HG02623 (cell line): ENCODE measurements around the gene B9D1.
A peak's percentile ranks its signal among the peaks of the same experiment; 100 is the strongest.

Experiments
- ATAC-seq: cut with Tn5 transposase; IDR thresholded peaks from one replicate; pipeline ENCODE4 v1.9.1; 2021; ENCODE audit warnings: moderate library complexity; ENCODE audit not compliant: unreplicated experiment

Gene B9D1

GRCh38 chr17:19388791-19389785, 26.6 kb upstream of the B9D1 start:
- ATAC-seq = no peak

- ATAC-seq = no peak
These were observed 25.5 kb upstream of the B9D1 start for GRCh38 chr17:19387921-19388521.

DNA sequence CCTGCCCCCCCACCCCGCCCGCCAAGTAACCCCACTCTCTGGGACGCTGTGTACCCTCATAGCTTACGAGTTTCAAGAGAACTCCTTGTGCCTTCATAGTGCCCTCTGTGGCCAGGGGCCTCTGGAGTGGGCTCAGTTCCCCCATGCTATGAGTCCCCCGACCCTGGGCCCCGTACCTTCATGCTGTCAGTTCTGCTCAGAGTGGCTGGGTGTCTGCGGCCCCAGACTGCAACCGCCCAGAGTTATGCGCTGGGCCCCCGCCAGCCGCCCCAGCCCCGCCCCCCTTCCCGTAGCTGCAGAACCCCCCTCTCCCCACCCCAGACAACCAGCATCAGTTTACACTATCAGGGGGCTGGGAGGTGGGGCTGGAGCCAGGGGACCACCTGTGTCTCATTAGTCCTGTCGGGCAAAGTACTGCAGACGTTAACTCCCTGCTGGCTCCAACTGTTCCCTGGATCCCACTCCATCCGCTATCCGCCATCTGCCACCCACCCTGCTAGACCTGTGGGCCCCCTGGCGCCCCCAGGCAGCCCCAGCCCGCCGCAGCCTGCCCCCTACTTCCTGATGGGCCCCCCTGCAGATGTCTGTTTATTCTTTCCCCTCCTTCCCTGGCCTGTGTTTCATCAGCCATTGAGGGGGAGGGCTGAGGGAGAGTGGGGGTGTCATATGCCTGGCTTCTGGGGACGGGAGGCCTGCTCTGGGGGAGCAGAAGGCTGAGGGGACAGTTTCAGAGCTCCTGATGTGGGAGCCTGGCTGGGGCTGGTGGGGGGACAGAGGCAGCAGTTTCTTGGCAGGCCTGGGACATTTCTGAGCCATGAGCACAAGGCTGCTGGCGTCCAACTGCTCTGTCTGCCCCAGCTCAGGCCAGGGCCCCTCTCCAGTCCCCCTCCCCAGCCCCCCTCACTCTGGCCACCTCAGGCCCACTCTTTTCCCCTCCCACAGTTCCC, 24.7 kb upstream of the B9D1 start, which contains the start of gene MFAP4:
Gene MFAP4 (minus strand): TSS at position 217 of the 947 bp plus-strand sequence. CDS start 35 bp downstream, at position 182.
- ATAC-seq = no peak

DNA sequence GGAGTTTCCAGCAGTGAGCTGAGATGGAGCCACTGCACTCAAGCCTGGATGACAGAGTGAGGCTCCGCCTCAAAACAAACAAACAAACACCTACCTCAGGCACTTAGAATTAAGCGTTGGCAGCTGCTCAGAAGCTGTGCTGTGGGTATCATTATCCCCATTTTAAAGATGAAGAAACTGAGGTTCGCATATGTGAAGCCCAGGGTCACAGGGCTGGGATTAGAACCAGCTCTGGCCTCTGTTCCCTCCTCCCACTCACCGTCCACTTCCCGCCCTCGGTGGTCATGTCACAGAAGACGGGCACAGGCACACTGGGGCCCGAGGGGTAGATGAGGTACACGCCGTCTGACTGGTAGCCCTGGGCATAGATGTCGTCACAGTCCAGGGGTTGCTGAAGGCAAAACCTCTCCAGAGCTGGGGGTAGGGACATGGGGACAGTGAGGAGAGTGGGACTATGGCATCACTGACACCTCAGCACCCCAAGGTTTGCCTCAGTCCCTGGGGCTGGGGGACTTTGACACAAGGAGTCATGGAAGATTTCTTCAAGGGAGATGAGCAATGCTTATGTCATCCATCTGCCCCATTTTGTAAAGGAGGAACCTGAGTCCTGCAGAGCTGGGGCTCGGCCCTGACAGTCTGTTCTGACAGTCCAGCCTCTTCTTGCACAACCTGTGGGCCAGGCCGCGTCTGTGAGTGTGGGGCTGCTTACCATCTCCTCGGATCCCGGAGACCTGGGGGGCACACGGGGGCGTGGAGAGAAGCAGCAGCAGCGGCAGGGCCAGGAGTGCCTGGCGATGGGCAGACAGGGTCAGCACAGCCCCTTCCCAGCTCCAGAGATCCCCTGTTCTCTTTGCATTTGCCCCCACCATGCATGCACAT, 23.8 kb upstream of the B9D1 start:
- no peak for ATAC-seq

DNA sequence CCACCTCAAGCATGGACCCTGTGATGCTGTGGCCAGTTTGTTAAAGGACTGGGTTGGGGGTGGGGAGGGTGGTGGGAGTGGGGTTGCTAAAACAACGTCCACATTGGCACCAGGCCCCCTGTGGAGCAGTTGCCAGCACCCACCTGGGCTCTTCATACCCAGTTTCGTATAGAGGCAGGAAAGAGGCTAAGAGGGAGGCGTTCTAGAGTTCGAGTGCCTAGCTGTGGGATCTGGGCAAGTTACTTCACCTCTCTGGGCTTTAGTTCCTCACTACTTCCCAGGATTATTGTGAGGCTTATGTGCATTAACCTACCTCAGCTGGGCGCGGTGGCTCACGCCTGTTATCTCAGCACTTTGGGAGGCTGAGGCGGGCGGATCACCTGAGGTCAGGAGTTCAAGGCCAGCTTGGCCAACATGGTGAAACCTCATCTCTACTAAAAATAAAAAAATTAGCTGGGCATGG, 23.0 kb upstream of the B9D1 start:
- no peak for ATAC-seq

- no peak for ATAC-seq
These were observed 22.3 kb upstream of the B9D1 start for GRCh38 chr17:19384723-19385391.

- no peak for ATAC-seq
These were observed 21.4 kb upstream of the B9D1 start for GRCh38 chr17:19383681-19384470.

DNA sequence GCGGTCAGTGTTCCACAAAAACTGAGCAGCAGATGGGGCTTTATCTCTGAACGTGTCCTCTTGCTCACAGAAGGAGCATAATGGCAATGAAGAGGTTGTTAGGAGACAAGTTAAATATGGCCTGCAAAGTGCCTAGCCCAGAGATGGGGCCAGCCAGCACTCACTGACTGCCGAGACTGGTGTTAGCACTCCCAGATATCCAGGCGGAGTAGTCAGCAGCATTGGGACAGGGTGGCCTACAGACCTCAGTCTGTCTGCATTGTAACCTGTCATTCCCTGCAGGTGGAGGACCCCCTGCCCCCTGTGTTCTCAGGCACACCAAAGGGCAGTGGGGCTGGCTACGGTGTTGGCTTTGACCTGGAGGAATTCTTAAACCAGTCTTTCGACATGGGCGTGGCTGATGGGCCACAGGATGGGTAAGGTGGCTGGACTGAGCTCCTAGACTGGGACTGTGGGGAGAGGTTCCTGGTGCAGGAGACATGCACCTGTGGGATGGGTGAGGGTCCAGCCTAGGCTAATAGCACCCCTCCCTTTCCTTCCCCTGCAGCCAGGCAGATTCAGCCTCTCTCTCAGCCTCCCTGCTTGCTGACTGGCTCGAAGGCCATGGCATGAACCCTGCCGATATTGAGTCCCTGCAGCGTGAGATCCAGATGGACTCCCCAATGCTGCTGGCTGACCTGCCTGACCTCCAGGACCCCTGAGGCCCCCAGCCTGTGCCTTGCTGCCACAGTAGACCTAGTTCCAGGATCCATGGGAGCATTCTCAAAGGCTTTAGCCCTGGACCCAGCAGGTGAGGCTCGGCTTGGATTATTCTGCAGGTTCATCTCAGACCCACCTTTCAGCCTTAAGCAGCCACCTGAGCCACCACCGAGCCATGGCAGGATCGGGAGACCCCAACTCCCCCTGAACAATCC, 20.3 kb upstream of the B9D1 start:
- ATAC-seq = no peak

DNA sequence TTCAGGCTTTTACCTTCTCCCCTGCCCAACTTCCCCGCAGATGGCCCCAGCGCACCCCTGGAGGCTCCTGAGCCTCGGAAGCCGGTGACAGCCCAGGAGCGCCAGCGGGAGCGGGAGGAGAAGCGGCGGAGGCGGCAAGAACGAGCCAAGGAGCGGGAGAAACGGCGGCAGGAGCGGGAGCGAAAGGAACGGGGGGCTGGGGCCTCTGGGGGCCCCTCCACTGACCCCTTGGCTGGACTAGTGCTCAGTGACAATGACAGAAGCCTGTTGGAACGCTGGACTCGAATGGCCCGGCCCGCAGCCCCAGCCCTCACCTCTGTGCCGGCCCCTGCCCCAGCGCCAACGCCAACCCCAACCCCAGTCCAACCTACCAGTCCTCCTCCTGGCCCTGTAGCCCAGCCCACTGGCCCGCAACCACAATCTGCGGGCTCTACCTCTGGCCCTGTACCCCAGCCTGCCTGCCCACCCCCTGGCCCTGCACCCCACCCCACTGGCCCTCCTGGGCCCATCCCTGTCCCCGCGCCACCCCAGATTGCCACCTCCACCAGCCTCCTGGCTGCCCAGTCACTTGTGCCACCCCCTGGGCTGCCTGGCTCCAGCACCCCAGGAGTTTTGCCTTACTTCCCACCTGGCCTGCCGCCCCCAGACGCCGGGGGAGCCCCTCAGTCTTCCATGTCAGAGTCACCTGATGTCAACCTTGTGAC, 19.4 kb upstream of the B9D1 start:
- no peak for ATAC-seq

DNA sequence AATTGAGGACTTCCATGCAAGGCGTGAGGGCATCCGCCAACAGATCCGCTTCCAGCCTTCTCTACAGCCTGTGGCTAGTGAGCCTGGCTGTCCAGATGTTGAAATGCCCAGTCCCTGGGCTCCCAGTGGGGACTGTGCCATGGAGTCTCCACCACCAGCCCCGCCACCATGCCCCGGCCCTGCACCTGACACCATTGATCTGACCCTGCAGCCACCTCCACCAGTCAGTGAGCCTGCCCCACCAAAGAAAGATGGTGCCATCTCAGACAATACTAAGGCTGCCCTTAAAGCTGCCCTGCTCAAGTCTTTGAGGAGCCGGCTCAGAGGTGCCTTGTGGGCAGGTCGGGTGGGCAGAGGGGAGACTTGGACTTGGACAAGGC, 18.8 kb upstream of the B9D1 start:
- no peak for ATAC-seq

GRCh38 chr17:19380481-19381301, 18.2 kb upstream of the B9D1 start:
- ATAC-seq = no peak

- ATAC-seq = no peak
These were observed 17.0 kb upstream of the B9D1 start for GRCh38 chr17:19379361-19380065.

DNA sequence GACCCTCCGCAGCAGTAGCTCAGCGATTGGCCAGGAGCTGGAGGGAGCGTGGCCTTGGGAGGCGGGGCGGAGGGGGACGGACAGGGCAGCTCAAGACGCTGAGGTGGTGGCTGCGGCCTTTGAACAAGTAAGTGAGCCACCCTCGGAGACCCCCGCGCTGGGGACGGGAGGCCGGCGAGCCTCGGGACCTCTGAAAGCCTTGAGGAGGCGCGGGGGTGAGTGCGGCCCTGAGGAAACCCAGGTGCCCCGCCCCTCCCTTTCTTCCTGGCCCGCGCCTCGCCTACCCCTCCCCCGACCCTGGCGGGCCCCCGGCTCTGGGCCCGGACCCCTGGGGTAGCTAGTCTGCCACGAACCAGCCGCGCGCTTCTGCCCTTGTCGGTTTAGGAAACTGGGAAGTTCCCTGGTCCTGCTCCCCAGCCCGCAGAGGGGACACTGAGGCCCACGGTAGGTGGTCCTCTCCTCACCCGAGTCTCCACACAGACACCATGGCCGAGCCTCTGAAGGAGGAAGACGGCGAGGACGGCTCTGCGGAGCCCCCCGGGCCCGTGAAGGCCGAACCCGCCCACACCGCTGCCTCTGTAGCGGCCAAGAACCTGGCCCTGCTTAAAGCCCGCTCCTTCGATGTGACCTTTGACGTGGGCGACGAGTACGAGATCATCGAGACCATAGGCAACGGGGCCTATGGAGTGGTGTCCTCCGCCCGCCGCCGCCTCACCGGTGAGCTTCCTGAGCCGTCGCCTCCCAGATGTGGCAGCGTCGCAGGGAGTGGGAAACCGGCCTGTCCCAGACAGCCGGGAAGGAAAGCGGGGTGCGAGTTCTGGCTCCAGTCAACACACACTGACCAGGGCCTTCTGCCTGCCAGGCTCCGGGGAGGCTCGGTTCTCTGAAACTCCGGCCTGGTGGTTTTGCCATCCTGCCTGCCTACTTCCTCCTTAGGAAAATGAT, 16.2 kb upstream of the B9D1 start, which contains the start of gene MAPK7:
Gene MAPK7 (plus strand): TSS at position 83 of the 945 bp plus-strand sequence. CDS start 403 bp downstream, at position 486.
- peak; percentile 9 for ATAC-seq
